Measurements from ENCODE around the gene RTCA.
"Not testable (repeated sequence)": the region's sequence is repeated elsewhere in the genome, so short reads cannot be mapped to it uniquely, and the experiment has no call there.

Gene RTCA

GRCh38 chr1:100230765-100231164 is 35.3 kb upstream of the RTCA start:
- POLR2A ChIA-PET, result interaction anchor here (0.7 kb wide), 1 partner anchor 141 kb away, joined by 3 read pairs; no protein-coding TSS in a partner anchor

GRCh38 chr1:100231721-100232120 is 34.3 kb upstream of the RTCA start:
- H3K4me1 ChIP-seq (ENCODE audit: control extremely low read depth in 1 of 4, control insufficient read depth in 4 of 4, insufficient read depth in 4 of 4, low read length in 3 of 4), result no peaks in the 10 kb centered on the region
- no peak overlapping the region for H3K4me3 ChIP-seq (ENCODE audit: control insufficient read depth in 1 of 7, extremely low read depth in 1 of 7, insufficient read depth in 4 of 7, low read depth in 2 of 7, low read length in 6 of 7)
- ChIA-PET POLR2A (no interaction called here), CTCF (no interaction called here)
- H3K27ac ChIP-seq (ENCODE audit: insufficient read depth in 1 of 2, low read depth in 1 of 2, low read length in 2 of 2, poor library complexity in 1 of 2, severe bottlenecking in 2 of 2), result no peak overlapping the region
- peaks cover 12 to 40% (median 28%) of the 10 kb centered on the region in 4 experiments for H3K36me3 ChIP-seq (ENCODE audit: control insufficient read depth in 4 of 4, insufficient read depth in 4 of 4, low read length in 3 of 4)
- DNase-seq, result no peak
- H3K27me3 ChIP-seq (replicated peaks in 2 of 5; ENCODE audit: control insufficient read depth in 4 of 5, insufficient read depth in 5 of 5, low read length in 4 of 5), result no peaks in the 10 kb centered on the region
- WGBS (ENCODE audit: insufficient coverage), result no CpG with 5 or more reads among the region's 2 CpGs
- no peaks in the 10 kb centered on the region for H3K9me3 ChIP-seq (ENCODE audit: control extremely low read depth in 1 of 5, control insufficient read depth in 4 of 5, insufficient read depth in 2 of 5, low read depth in 1 of 5, low read length in 4 of 5)

More at GRCh38 chr1:100230765-100231164, 35.3 kb upstream of the RTCA start:
- DNase-seq, result no peak
- Histone ChIP-seq H3K36me3 (ENCODE audit: control insufficient read depth in 4 of 4, insufficient read depth in 4 of 4, low read length in 3 of 4) (peaks cover 15 to 37% (median 26%) of the 10 kb centered on the region in 4 experiments), H3K9me3 (ENCODE audit: control extremely low read depth in 1 of 5, control insufficient read depth in 4 of 5, insufficient read depth in 2 of 5, low read depth in 1 of 5, low read length in 4 of 5) (no peaks in the 10 kb centered on the region), H3K4me1 (ENCODE audit: control extremely low read depth in 1 of 4, control insufficient read depth in 4 of 4, insufficient read depth in 4 of 4, low read length in 3 of 4) (no peaks in the 10 kb centered on the region), H3K4me3 (ENCODE audit: control insufficient read depth in 1 of 7, extremely low read depth in 1 of 7, insufficient read depth in 4 of 7, low read depth in 2 of 7, low read length in 6 of 7) (no peak overlapping the region), H3K27ac (ENCODE audit: insufficient read depth in 1 of 2, low read depth in 1 of 2, low read length in 2 of 2, poor library complexity in 1 of 2, severe bottlenecking in 2 of 2) (no peak overlapping the region), H3K27me3 (replicated peaks in 2 of 5; ENCODE audit: control insufficient read depth in 4 of 5, insufficient read depth in 5 of 5, low read length in 4 of 5) (no peaks in the 10 kb centered on the region)
- CTCF ChIA-PET, result no interaction called here
- no CpG with 5 or more reads among the region's 2 CpGs for WGBS (ENCODE audit: insufficient coverage)

GRCh38 chr1:100232156-100232555 is 33.9 kb upstream of the RTCA start:
- Histone ChIP-seq H3K9me3 (ENCODE audit: control extremely low read depth in 1 of 5, control insufficient read depth in 4 of 5, insufficient read depth in 2 of 5, low read depth in 1 of 5, low read length in 4 of 5) (no peaks in the 10 kb centered on the region), H3K4me1 (ENCODE audit: control extremely low read depth in 1 of 4, control insufficient read depth in 4 of 4, insufficient read depth in 4 of 4, low read length in 3 of 4) (no peaks in the 10 kb centered on the region), H3K27ac (ENCODE audit: insufficient read depth in 1 of 2, low read depth in 1 of 2, low read length in 2 of 2, poor library complexity in 1 of 2, severe bottlenecking in 2 of 2) (no peak overlapping the region), H3K4me3 (ENCODE audit: control insufficient read depth in 1 of 7, extremely low read depth in 1 of 7, insufficient read depth in 4 of 7, low read depth in 2 of 7, low read length in 6 of 7) (no peak overlapping the region), H3K27me3 (replicated peaks in 2 of 5; ENCODE audit: control insufficient read depth in 4 of 5, insufficient read depth in 5 of 5, low read length in 4 of 5) (no peaks in the 10 kb centered on the region), H3K36me3 (ENCODE audit: control insufficient read depth in 4 of 4, insufficient read depth in 4 of 4, low read length in 3 of 4) (peaks cover 13 to 43% (median 31%) of the 10 kb centered on the region in 4 experiments)
- no peak for DNase-seq
- no CpG with 5 or more reads among the region's 1 CpG for WGBS (ENCODE audit: insufficient coverage)
- ChIA-PET POLR2A (no interaction called here), CTCF (no interaction called here)

GRCh38 chr1:100233566-100233965 is 32.5 kb upstream of the RTCA start:
- POLR2A ChIA-PET; H3K4me3 ChIP-seq (ENCODE audit: control insufficient read depth in 1 of 7, extremely low read depth in 1 of 7, insufficient read depth in 4 of 7, low read depth in 2 of 7, low read length in 6 of 7); DNase-seq; H3K9me3 ChIP-seq (ENCODE audit: control extremely low read depth in 1 of 5, control insufficient read depth in 4 of 5, insufficient read depth in 2 of 5, low read depth in 1 of 5, low read length in 4 of 5); CTCF ChIA-PET; H3K27me3 ChIP-seq (replicated peaks in 2 of 5; ENCODE audit: control insufficient read depth in 4 of 5, insufficient read depth in 5 of 5, low read length in 4 of 5); H3K27ac ChIP-seq (ENCODE audit: insufficient read depth in 1 of 2, low read depth in 1 of 2, low read length in 2 of 2, poor library complexity in 1 of 2, severe bottlenecking in 2 of 2); H3K4me1 ChIP-seq (ENCODE audit: control extremely low read depth in 1 of 4, control insufficient read depth in 4 of 4, insufficient read depth in 4 of 4, low read length in 3 of 4): not testable (repeated sequence)
- peaks cover 17 to 52% (median 32%) of the 10 kb centered on the region in 4 experiments for H3K36me3 ChIP-seq (ENCODE audit: control insufficient read depth in 4 of 4, insufficient read depth in 4 of 4, low read length in 3 of 4)
- WGBS (ENCODE audit: insufficient coverage), result 94% methylated on average over 3 of the region's 4 CpGs

GRCh38 chr1:100234432-100234831 is 31.6 kb upstream of the RTCA start:
- H3K4me3 ChIP-seq (ENCODE audit: control insufficient read depth in 1 of 7, extremely low read depth in 1 of 7, insufficient read depth in 4 of 7, low read depth in 2 of 7, low read length in 6 of 7), result no peak overlapping the region
- DNase-seq, result no peak
- H3K4me1 ChIP-seq (ENCODE audit: control extremely low read depth in 1 of 4, control insufficient read depth in 4 of 4, insufficient read depth in 4 of 4, low read length in 3 of 4), result no peaks in the 10 kb centered on the region
- no peak overlapping the region for H3K27ac ChIP-seq (ENCODE audit: insufficient read depth in 1 of 2, low read depth in 1 of 2, low read length in 2 of 2, poor library complexity in 1 of 2, severe bottlenecking in 2 of 2)
- WGBS (ENCODE audit: insufficient coverage), result no CpG with 5 or more reads among the region's 1 CpG
- POLR2A ChIA-PET, result no interaction called here
- peaks cover 19 to 57% (median 35%) of the 10 kb centered on the region in 4 experiments for H3K36me3 ChIP-seq (ENCODE audit: control insufficient read depth in 4 of 4, insufficient read depth in 4 of 4, low read length in 3 of 4)
- CTCF ChIA-PET, result no interaction called here
- H3K9me3 ChIP-seq (ENCODE audit: control extremely low read depth in 1 of 5, control insufficient read depth in 4 of 5, insufficient read depth in 2 of 5, low read depth in 1 of 5, low read length in 4 of 5), result no peaks in the 10 kb centered on the region
- no peaks in the 10 kb centered on the region for H3K27me3 ChIP-seq (replicated peaks in 2 of 5; ENCODE audit: control insufficient read depth in 4 of 5, insufficient read depth in 5 of 5, low read length in 4 of 5)

GRCh38 chr1:100237091-100237490 is 28.9 kb upstream of the RTCA start:
- no peaks in the 10 kb centered on the region for H3K9me3 ChIP-seq (ENCODE audit: control extremely low read depth in 1 of 5, control insufficient read depth in 4 of 5, insufficient read depth in 2 of 5, low read depth in 1 of 5, low read length in 4 of 5)
- no peak overlapping the region for H3K4me3 ChIP-seq (ENCODE audit: control insufficient read depth in 1 of 7, extremely low read depth in 1 of 7, insufficient read depth in 4 of 7, low read depth in 2 of 7, low read length in 6 of 7)
- 94% methylated on average over 3 of the region's 3 CpGs for WGBS (ENCODE audit: insufficient coverage)
- ChIA-PET POLR2A (no interaction called here), CTCF (interaction anchor here (1.0 kb wide), 1 partner anchor 11 kb away, joined by 5 read pairs; no protein-coding TSS in a partner anchor)
- no peaks in the 10 kb centered on the region for H3K4me1 ChIP-seq (ENCODE audit: control extremely low read depth in 1 of 4, control insufficient read depth in 4 of 4, insufficient read depth in 4 of 4, low read length in 3 of 4)
- no peaks in the 10 kb centered on the region for H3K27me3 ChIP-seq (replicated peaks in 2 of 5; ENCODE audit: control insufficient read depth in 4 of 5, insufficient read depth in 5 of 5, low read length in 4 of 5)
- no peak overlapping the region for H3K27ac ChIP-seq (ENCODE audit: insufficient read depth in 1 of 2, low read depth in 1 of 2, low read length in 2 of 2, poor library complexity in 1 of 2, severe bottlenecking in 2 of 2)
- H3K36me3 ChIP-seq (ENCODE audit: control insufficient read depth in 4 of 4, insufficient read depth in 4 of 4, low read length in 3 of 4), result peaks cover 7 to 40% (median 27%) of the 10 kb centered on the region in 4 experiments
- DNase-seq, result no peak

GRCh38 chr1:100239961-100240360 is 26.1 kb upstream of the RTCA start:
- Histone ChIP-seq H3K27ac (ENCODE audit: insufficient read depth in 1 of 2, low read depth in 1 of 2, low read length in 2 of 2, poor library complexity in 1 of 2, severe bottlenecking in 2 of 2) (no peak overlapping the region), H3K4me3 (ENCODE audit: control insufficient read depth in 1 of 7, extremely low read depth in 1 of 7, insufficient read depth in 4 of 7, low read depth in 2 of 7, low read length in 6 of 7) (no peak overlapping the region), H3K27me3 (replicated peaks in 2 of 5; ENCODE audit: control insufficient read depth in 4 of 5, insufficient read depth in 5 of 5, low read length in 4 of 5) (no peaks in the 10 kb centered on the region), H3K9me3 (ENCODE audit: control extremely low read depth in 1 of 5, control insufficient read depth in 4 of 5, insufficient read depth in 2 of 5, low read depth in 1 of 5, low read length in 4 of 5) (no peaks in the 10 kb centered on the region), H3K36me3 (ENCODE audit: control insufficient read depth in 4 of 4, insufficient read depth in 4 of 4, low read length in 3 of 4) (peaks cover 7 to 27% (median 17%) of the 10 kb centered on the region in 4 experiments), H3K4me1 (ENCODE audit: control extremely low read depth in 1 of 4, control insufficient read depth in 4 of 4, insufficient read depth in 4 of 4, low read length in 3 of 4) (no peaks in the 10 kb centered on the region)
- POLR2A ChIA-PET, result no interaction called here
- CTCF ChIA-PET, result no interaction called here
- no peak for DNase-seq
